ENCODE results near the gene ARSI. TPM values are rescaled to one million over a fixed set of nuclear protein-coding genes. Genes with fewer than 3 reads are reported as not detected.

Gene ARSI
- total and polyA plus RNA-seq, 2 of the 13 experiments (the other 11 are each of a cell fraction or from before 2014, with no cell fraction given), result 4.2 to 33.9 TPM

- TF ChIP-seq, protein P1, sequence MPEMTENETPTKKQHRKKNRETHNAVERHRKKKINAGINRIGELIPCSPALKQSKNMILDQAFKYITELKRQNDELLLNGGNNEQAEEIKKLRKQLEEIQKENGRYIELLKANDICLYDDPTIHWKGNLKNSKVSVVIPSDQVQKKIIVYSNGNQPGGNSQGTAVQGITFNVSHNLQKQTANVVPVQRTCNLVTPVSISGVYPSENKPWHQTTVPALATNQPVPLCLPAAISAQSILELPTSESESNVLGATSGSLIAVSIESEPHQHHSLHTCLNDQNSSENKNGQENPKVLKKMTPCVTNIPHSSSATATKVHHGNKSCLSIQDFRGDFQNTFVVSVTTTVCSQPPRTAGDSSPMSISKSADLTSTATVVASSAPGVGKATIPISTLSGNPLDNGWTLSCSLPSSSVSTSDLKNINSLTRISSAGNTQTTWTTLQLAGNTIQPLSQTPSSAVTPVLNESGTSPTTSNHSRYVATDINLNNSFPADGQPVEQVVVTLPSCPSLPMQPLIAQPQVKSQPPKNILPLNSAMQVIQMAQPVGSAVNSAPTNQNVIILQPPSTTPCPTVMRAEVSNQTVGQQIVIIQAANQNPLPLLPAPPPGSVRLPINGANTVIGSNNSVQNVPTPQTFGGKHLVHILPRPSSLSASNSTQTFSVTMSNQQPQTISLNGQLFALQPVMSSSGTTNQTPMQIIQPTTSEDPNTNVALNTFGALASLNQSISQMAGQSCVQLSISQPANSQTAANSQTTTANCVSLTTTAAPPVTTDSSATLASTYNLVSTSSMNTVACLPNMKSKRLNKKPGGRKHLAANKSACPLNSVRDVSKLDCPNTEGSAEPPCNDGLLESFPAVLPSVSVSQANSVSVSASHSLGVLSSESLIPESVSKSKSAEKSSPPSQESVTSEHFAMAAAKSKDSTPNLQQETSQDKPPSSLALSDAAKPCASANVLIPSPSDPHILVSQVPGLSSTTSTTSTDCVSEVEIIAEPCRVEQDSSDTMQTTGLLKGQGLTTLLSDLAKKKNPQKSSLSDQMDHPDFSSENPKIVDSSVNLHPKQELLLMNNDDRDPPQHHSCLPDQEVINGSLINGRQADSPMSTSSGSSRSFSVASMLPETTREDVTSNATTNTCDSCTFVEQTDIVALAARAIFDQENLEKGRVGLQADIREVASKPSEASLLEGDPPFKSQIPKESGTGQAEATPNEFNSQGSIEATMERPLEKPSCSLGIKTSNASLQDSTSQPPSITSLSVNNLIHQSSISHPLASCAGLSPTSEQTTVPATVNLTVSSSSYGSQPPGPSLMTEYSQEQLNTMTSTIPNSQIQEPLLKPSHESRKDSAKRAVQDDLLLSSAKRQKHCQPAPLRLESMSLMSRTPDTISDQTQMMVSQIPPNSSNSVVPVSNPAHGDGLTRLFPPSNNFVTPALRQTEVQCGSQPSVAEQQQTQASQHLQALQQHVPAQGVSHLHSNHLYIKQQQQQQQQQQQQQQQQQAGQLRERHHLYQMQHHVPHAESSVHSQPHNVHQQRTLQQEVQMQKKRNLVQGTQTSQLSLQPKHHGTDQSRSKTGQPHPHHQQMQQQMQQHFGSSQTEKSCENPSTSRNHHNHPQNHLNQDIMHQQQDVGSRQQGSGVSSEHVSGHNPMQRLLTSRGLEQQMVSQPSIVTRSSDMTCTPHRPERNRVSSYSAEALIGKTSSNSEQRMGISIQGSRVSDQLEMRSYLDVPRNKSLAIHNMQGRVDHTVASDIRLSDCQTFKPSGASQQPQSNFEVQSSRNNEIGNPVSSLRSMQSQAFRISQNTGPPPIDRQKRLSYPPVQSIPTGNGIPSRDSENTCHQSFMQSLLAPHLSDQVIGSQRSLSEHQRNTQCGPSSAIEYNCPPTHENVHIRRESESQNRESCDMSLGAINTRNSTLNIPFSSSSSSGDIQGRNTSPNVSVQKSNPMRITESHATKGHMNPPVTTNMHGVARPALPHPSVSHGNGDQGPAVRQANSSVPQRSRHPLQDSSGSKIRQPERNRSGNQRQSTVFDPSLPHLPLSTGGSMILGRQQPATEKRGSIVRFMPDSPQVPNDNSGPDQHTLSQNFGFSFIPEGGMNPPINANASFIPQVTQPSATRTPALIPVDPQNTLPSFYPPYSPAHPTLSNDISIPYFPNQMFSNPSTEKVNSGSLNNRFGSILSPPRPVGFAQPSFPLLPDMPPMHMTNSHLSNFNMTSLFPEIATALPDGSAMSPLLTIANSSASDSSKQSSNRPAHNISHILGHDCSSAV (CRISPR knock-in tag; IDR thresholded peaks at IDR 0.05; ENCODE audit: borderline replicate concordance), result no peak
These were observed 30.7 kb upstream of the ARSI start (continued) for GRCh38 chr5:150333400-150333799.

GRCh38 chr5:150329881-150330876 lies 27.5 kb upstream of the ARSI start:
- no peak overlapping the region for H3K27ac ChIP-seq (ENCODE audit: extremely low read length, insufficient read depth, low read length)
- intact Hi-C loops (cut with micrococcal nuclease; ENCODE audit: unreplicated experiment) (loop anchor here (5.0 kb wide), 1 partner anchor 312 kb away; the partner anchor contains the start of gene SYNPO), in situ Hi-C loops (cut with HindIII; ENCODE audit: extremely low pct_ligation_motif_present, low pct_unique_long_range_greater_than_20kb) (no loop called here)
- POLR2A ChIA-PET, result no interaction called here
- WGBS (ENCODE audit: low lambda C conversion rate), result 49% methylated on average over 16 of the region's 17 CpGs
- H3K9ac ChIP-seq (ENCODE audit: insufficient read depth, low read depth, low read length), result no peak overlapping the region
- H3K36me3 ChIP-seq (replicated peaks in 1 of 2; ENCODE audit: control insufficient read depth in 1 of 2, insufficient read depth in 2 of 2, low read length in 2 of 2), result no peaks in the 10 kb centered on the region; a peak in 1 of 5 replicates
- no peak overlapping the region for H3K4me2 ChIP-seq (ENCODE audit: low read depth, low read length)
- no peak overlapping the region for H3K4me3 ChIP-seq (replicated peaks in 1 of 3; ENCODE audit: insufficient read depth in 1 of 3, low read depth in 2 of 3, low read length in 3 of 3)
- CTCF ChIA-PET (ENCODE audit: low intra/inter-chr PET ratio, low total read pairs), result no interaction called here
- H3K4me1 ChIP-seq (ENCODE audit: insufficient read depth, low read length), result peaks cover 28% of the 10 kb centered on the region
- FAIRE-seq, result no peak
- H3K27me3 ChIP-seq (ENCODE audit: control insufficient read depth in 1 of 2, insufficient read depth in 2 of 2, low read length in 2 of 2), result peaks cover 6 to 18% of the 10 kb centered on the region in 2 experiments; a peak in 3 of 5 replicates
- no peak overlapping the region for H2AFZ ChIP-seq (ENCODE audit: low read length)
- DNase-seq (ENCODE audit: low spot score), result no peak
- ATAC-seq, result no peak
- H4K20me1 ChIP-seq (ENCODE audit: insufficient read depth, low read length), result no peaks in the 10 kb centered on the region
- no peaks in the 10 kb centered on the region for H3K9me3 ChIP-seq (ENCODE audit: low read length)
- H3K79me2 ChIP-seq (ENCODE audit: insufficient read depth, low read length), result no peaks in the 10 kb centered on the region
- no TSS peak for BruUV-seq (replicated peaks)
- no peak for TF ChIP-seq ZNF33B (CRISPR knock-in tag; IDR thresholded peaks at IDR 0.05)
- TF ChIP-seq THYN1 (CRISPR knock-in tag; IDR thresholded peaks at IDR 0.05; ENCODE audit: borderline replicate concordance, low read depth), result no peak
- TF ChIP-seq YY1 (IDR thresholded peaks at IDR 0.05; ENCODE audit: insufficient read depth, insufficient replicate concordance, low read depth, low read length), result no peak
- no peak for TF ChIP-seq ZBTB38 (CRISPR knock-in tag; IDR thresholded peaks at IDR 0.05)
- TF ChIP-seq, protein P2, sequence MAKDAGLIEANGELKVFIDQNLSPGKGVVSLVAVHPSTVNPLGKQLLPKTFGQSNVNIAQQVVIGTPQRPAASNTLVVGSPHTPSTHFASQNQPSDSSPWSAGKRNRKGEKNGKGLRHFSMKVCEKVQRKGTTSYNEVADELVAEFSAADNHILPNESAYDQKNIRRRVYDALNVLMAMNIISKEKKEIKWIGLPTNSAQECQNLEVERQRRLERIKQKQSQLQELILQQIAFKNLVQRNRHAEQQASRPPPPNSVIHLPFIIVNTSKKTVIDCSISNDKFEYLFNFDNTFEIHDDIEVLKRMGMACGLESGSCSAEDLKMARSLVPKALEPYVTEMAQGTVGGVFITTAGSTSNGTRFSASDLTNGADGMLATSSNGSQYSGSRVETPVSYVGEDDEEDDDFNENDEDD (CRISPR knock-in tag; IDR thresholded peaks at IDR 0.05; ENCODE audit: borderline replicate concordance), result no peak
- no peak for TF ChIP-seq ZNF530 (CRISPR knock-in tag; IDR thresholded peaks at IDR 0.05; ENCODE audit: low read depth)
- TF ChIP-seq ZNF766 (CRISPR knock-in tag; IDR thresholded peaks at IDR 0.05; ENCODE audit: borderline replicate concordance), result no peak
- TF ChIP-seq ZNF234 (CRISPR knock-in tag; conservative IDR thresholded peaks at IDR 0.05), result no peak
- no peak for TF ChIP-seq PREB (CRISPR knock-in tag; IDR thresholded peaks at IDR 0.05)
